ENCODE data around the gene KLHL1.

KLHL1 gene

DNA sequence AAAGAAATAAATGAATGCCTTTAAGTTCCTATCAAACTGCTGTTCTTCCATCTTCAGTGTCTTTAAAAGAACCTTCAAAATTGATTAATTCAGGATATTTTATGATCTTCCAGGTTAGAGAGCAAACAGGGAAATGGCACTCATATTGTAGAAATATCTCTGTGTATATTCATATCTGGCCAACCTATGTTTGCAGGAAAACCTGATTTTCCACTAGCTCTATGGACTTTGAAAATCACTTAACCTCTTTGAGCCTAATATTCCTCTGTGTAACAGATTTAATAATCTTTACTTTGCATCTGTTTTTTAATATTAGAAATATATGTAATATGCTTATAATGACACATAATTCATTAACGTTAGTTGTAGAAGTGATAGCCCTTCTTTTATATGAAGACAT lies 228.3 kb downstream of the KLHL1 start:
- in situ Hi-C loops (cut with MboI; ENCODE audit: low sequenced_read_pairs), result no loop called here

DNA sequence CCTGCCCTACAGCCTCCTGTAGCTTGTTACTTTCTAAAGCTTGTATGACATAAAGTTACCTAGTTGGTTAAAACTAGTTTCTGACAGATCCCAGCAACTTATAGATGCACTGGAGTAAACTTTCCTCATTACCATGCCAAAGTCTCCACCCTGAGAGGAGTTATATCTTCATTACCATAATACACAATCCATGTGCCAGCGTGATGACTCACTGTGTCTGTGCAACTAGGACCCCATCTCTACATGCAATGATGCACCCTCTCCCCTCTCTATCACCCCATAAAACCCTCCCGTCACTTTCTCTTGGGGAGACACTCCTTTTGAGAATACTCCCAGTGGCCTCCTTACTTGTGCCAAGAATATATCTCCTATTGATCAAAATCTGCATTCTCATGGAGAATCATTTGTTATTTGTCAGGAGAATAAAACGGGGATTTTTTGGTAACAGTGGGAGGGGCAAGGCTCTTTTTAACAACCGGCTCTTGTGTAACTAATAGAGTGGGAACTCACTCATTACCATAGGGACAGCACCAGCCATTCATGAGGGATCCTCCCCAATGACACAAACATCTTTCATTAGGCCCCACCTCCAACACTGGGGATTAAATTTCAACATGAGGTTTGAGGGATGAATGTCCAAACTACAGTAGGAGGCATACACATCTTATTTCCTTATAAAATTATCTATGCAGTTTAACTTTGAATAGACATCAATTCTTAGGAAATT lies 235.8 kb downstream of the KLHL1 start:
- in situ Hi-C loops (cut with MboI; ENCODE audit: low sequenced_read_pairs), result no loop called here

DNA sequence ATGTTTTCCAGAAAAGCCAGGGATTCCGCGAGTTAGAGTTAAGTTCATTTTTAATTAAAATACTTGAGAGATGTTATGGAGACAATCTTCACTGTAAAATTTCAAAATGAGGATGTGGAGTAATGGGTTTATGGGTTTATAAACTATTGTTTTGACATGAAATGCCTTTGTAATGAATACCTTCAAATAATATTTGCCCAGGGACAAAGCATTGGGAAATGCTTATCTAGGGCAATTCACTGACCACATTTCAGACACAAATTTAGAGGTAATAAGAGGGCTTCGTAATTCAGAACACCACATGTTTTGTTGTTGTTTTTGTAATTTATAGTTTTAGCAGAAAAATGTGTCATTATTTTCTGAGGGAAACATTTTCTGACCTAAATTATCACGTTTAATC lies 241.7 kb downstream of the KLHL1 start:
- in situ Hi-C loops (cut with MboI; ENCODE audit: low sequenced_read_pairs), result no loop called here

GRCh38 chr13:69857183-69857821 lies 250.9 kb downstream of the KLHL1 start:
- in situ Hi-C loops (cut with MboI; ENCODE audit: low sequenced_read_pairs), result no loop called here

- in situ Hi-C loops (cut with MboI; ENCODE audit: low sequenced_read_pairs), result no loop called here
These were observed 251.9 kb downstream of the KLHL1 start for GRCh38 chr13:69856331-69856730.

DNA sequence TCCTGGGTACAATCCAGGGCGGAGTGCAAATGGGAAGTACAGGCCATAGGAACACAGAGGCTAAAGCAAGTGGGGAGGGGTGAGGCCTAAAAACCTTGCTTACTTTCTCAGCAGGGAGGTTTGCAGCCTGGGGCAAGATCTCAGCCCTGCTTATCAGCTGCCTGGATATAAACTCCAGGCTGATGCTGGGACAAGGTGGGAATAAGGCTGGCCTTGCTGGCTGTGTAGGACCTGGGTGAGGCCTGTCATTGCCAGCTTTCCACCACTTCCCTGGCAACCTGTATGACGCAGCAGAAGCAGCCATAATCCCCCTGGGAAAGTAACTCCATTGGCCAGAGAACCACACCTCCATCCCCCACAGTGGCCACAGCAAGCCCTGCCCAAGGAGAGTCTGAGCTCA lies 279.7 kb downstream of the KLHL1 start:
- in situ Hi-C loops (cut with MboI; ENCODE audit: low sequenced_read_pairs), result no loop called here

- in situ Hi-C loops (cut with MboI; ENCODE audit: low sequenced_read_pairs), result no loop called here
These were observed 288.1 kb downstream of the KLHL1 start for GRCh38 chr13:69820180-69820579.

DNA sequence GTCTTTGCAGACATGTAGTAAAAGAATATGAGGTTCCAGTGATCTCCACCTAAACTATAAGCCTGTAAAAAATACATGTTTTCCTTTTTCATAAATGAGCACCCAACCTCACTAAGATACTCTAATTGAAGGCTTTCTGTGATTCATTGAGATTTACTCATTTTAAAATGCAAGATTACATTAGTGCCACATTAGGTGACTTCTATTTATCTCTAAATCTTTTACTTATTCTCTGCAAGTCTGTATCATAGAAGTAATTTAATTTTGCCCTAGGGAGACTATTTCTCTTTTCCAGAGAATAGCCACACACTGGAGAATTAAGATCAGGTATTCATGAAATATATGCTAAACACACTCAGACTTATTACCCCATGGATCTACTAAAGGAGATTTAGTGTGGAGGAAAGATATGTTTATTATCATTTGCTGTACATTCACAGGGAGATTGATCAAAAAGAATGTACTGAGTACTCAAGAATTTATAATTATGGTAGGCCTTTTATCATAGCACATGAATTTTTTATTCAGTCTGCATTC lies 290.9 kb downstream of the KLHL1 start:
- in situ Hi-C loops (cut with MboI; ENCODE audit: low sequenced_read_pairs), result no loop called here

- in situ Hi-C loops (cut with MboI; ENCODE audit: low sequenced_read_pairs), result no loop called here
These were observed 299.1 kb downstream of the KLHL1 start for GRCh38 chr13:69809152-69809551.

DNA sequence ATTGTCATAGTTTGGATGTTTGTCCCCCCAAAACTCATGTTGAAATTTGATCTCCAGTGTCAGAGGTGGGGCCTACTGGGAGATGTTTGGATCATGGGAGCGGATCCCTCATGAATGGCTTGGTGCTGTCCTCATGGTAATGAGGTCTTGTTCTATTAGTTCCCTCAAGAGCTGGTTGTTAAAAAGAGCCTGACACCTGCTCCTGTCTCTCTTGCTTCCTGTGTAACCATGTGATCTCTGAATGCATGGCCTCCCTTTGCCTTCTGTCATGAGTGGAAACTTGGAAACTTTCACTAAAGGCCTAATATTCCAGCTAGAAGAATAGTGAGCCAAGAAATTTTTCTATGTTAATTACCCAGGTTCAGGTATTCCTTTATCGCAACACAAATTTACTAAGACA lies 312.0 kb downstream of the KLHL1 start:
- in situ Hi-C loops (cut with MboI; ENCODE audit: low sequenced_read_pairs), result no loop called here

- in situ Hi-C loops (cut with MboI; ENCODE audit: low sequenced_read_pairs), result no loop called here
These were observed 314.3 kb downstream of the KLHL1 start for GRCh38 chr13:69793783-69794453.

DNA sequence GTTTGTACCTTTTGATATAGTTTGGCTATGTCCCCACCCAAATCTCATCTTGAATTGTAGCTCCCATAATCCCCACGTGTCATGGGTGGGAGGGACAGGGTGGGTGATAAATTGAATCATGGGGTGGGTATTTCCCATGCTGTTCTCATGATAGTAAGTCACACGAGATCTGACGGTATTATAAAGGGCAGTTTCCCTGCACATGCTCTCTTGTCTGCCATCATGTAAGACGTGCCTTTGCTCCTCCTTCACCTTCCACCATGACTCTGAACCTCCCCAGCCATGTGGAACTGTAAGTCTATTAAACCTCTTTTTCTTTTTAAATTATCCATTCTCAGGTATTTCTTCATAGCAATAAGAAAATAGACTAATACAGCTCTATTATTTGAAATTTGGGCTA lies 331.3 kb downstream of the KLHL1 start:
- in situ Hi-C loops (cut with MboI; ENCODE audit: low sequenced_read_pairs), result no loop called here

- in situ Hi-C loops (cut with MboI; ENCODE audit: low sequenced_read_pairs), result no loop called here
These were observed 338.6 kb downstream of the KLHL1 start for GRCh38 chr13:69769608-69770007.

- in situ Hi-C loops (cut with MboI; ENCODE audit: low sequenced_read_pairs), result no loop called here
These were observed 346.7 kb downstream of the KLHL1 start for GRCh38 chr13:69761581-69761980.

DNA sequence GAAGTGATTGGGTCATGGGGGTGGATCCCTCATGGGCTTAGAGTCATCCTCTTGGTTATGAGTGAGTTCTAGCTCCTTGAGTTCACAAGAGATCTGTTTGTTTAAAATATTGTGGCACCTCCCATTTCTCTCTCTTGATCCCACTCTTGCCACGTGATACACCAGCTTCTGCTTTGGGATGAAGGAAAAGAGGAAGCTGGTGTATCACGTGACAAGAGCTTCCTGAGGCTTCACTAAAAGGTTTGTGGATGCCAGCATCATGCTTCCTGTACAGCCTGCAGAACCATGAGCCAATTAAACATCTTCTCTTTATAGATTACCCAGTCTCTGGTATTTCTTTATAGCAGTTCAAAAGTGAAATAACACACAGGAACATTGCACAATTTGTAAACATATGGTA lies 353.2 kb downstream of the KLHL1 start:
- in situ Hi-C loops (cut with MboI; ENCODE audit: low sequenced_read_pairs), result no loop called here

DNA sequence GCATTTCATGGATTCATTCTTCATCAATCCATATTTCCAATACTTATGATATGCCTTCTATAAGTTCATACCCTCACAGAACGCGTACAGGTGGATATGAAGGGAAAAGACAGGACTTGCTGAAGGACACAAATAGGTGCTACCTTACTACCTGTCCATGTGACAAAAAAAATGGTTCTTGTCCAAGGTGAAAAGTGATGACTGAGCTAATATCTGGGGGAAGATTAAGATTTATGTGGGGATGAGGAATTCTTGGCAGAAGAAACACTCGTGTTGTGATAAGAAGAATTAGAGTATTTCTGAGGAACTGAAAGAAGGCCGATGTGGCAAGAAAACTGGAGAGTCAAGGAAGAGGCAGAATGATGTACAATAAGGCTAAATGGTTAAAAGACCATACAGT lies 357.0 kb downstream of the KLHL1 start:
- in situ Hi-C loops (cut with MboI; ENCODE audit: low sequenced_read_pairs), result no loop called here

DNA sequence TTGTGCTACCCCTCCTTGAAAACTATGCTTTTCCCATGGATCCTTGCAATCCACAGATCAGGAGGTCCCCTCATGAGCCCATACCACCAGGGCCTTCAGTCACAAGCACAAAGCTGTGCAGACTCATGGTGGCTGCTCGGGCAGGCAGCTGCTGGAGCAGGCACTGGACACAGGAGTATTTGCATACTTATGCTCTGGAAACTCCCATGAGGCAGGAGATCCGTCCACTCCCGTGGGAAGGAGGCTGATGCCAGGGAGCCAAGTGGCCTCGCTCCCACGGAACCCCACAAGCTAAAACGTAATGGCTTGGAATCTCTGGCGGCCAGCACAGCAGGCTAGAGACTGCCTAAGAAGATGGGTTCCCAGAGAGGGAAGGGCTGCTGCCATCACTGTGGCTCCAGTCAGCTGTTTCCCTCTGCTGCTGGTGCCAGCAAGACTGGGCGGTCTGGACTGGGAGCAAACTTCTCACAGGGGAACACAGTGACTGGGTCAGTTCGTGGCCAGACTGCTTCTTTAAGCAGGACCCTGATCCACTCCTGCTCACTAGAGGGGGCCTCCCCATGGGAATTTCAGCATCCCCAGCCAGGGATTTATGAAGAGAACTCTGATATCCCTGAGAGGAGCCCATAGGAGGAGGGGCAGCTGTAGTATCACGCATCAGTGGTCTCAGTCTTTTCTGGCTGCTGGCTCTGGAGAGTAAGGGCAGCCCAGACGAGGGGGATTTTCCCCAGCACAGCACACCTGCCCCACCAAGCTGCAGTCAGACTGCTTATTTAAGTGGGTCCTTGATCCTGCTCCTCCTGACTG lies 370.9 kb downstream of the KLHL1 start:
- in situ Hi-C loops (cut with MboI; ENCODE audit: low sequenced_read_pairs), result no loop called here

DNA sequence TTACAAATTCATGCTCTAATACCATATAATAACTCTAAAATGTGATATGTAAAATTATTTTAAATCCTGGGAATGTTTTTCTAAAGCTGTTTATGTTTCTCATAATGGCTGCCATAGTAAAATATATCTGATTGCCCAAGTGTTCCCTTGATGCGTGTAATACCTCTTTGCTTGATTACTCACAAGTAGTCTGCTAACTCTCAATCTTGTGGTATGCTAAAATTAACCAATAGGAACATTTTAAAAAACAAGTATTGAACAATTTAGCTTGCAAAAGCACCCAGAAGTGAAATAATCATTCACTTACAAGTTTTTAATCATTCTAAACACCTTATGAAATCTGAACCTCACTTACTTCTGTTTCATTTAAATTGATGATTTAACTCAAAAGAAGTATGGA lies 386.6 kb downstream of the KLHL1 start:
- in situ Hi-C loops (cut with MboI; ENCODE audit: low sequenced_read_pairs), result no loop called here

DNA sequence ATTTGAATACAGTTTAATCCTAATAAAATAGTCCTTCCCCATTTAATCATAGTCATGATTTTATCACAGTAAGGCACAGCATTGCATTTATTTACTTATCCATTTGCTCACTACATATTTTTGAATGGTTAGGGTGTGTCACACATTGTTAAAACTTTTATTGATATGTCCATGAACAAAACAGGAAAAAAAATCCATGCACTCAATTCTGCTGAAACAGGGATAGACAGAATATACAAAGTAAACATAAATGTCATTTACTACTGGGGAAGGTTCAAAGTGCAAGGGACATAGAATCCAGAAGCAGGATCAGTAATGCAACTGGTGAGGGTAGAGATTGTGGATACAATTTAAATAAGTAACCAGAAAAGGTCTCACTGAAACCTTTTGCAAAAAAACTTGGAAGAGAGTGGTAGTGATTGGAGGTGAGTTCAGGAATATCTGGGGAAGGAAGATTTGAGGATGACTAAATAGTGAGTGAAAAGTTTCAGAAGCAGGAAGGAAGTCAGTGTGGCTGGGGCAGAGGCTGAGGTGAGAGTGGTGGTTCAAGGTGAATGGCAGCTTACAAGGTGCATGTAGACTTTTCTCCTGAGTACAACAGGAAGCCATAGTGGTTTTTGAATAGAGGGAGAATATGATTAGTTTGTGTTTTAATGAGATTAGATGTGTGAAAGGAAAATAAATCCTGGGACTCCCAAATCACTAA lies 387.8 kb downstream of the KLHL1 start:
- in situ Hi-C loops (cut with MboI; ENCODE audit: low sequenced_read_pairs), result no loop called here

DNA sequence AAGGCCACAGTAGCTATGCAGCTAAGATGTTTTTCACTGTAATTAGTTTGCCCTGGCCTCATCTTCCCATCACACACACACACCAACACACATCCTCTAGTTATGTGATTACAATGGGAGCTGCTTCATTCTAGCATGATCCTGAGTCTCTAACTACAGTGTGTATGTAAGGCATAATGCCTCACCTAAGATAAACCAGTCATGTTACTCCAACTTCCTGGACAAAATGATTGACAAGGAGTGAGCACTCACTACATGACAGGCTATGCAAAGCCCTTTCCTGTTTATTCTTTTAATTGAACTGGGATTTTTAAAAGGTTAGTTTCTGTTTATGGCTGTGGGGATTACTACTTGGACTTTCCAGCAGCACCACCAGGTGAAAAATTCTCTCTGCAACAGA lies 401.4 kb downstream of the KLHL1 start:
- in situ Hi-C loops (cut with MboI; ENCODE audit: low sequenced_read_pairs), result no loop called here

- in situ Hi-C loops (cut with MboI; ENCODE audit: low sequenced_read_pairs), result no loop called here
These were observed 403.9 kb downstream of the KLHL1 start for GRCh38 chr13:69704311-69704710.

Measured in hTERT RPE-1 (cell line).